ENCODE measurements around the gene RAB11A. TPM values are rescaled to one million over a fixed set of nuclear protein-coding genes. Genes with fewer than 3 reads are reported as not detected.
A peak's percentile ranks its signal among the peaks of the same experiment; 100 is the strongest.

Gene RAB11A
- total RNA-seq, 4 donors from 2014 or later = 25.5 to 322 (median 134) TPM

DNA sequence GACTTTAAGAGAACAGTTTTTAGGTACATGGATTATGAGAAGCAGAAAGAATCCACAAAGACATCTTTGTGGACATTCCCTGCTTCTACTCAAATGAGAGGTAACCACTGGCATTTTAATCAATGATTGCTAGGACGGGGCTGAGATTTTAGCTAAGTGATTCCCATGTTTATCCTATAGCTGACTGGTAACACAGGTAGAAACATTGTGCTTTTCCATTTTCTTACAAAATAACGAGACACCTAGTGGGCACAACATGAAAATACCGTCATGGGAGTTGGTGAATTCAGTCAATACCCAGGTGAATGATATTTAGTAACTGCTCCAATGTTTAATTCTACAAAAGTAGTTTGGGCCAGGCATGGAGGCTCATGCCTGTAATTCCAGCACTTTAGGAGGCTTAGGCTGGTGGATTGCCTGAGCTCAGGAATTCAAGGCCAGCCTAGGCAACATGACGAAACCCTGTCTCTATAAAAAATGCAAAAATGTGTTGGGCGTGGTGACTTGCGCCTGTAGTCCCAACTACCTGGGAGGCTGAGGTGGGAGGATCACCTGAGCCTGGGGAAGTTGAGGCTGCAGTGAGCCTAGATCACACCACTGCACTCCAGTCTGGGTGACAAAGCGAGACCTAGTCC, 40.0 kb upstream of the RAB11A start:
- in situ Hi-C loops (cut with MboI; ENCODE audit: low pct_ligation_motif_present in 1 of 4, low pct_unique_long_range_greater_than_20kb in 1 of 4, low sequenced_read_pairs in 3 of 4) (no loop called here), intact Hi-C loops (cut with DNase I; ENCODE audit: low total_unique reads) (no loop called here)
- Histone ChIP-seq H3K27ac (peak overlapping the region in 1 of 4 donors; percentile 9), H3K27me3 (no peaks in the 10 kb centered on the region), H3K9me3 (no peaks in the 10 kb centered on the region), H3K36me3 (no peaks in the 10 kb centered on the region), H3K4me3 (no peak overlapping the region), H3K4me1 (peaks cover 12 to 47% (median 32%) of the 10 kb centered on the region in 4 donors)
- whole genome bisulfite sequencing, 2 donors (ENCODE audit: low coverage in 1 of 2) = 10 to 53% methylated on average over 3 to 7 of the region's 7 CpGs
- no peak for DNase-seq
- peak; percentile 37 to 66 (median 41) for TF ChIP-seq CTCF (IDR thresholded peaks at IDR 0.05)
- no peak for TF ChIP-seq POLR2A (IDR thresholded peaks at IDR 0.05)

DNA sequence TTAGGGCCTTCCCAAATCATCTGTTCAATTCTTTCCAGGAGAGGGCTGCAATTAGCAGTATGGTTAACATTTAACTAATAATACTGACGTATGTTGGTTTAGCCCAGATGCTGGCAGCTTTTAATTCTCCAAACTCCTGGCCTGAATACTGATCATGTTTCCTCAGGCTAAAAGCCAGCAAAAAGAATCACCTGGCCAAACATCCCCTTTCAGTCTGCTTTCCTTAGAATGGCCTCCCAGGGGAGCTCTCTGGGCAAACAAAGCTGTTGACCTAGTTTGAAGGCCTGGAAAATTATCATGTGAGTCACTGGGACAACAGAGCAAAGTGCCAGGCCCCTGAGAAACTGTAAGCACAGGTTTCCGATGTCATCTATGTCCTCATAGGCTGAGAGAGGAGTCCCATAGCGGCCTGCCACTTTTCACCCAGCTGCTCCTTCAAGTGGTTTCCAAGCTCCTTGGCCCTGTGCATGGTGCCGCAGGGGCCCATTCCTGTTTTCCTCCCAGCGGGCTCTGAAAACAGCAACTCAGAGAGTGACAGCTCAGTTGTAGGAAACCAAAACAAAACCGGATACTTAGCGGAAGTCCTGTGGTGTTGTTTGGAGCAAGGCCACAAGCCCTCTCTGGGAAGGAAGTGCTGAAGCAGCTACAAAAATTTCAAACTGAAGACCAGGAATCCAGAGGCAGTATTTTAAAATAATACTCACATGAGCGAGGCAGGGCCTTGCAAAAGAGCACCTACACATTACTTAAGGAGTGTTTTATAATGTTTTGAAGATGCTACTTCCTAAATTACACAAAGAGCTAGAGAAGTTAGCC, 36.5 kb upstream of the RAB11A start:
- Histone ChIP-seq H3K27me3 (no peaks in the 10 kb centered on the region), H3K4me1 (peaks cover 16 to 58% (median 31%) of the 10 kb centered on the region in 4 donors), H3K36me3 (no peaks in the 10 kb centered on the region), H3K4me3 (peak overlapping the region in 3 of 4 donors; percentile 8 to 23 (median 19)), H3K9me3 (no peaks in the 10 kb centered on the region), H3K27ac (peak overlapping the region; percentile 89 to 91 (median 90))
- TF ChIP-seq POLR2AphosphoS5 (IDR thresholded peaks at IDR 0.05) (peak; percentile 53 to 73 (median 70)), CTCF (IDR thresholded peaks at IDR 0.05) (peak in 3 of 5 experiments; percentile 16 to 44 (median 25)), EP300 (IDR thresholded peaks at IDR 0.05; ENCODE audit: low read depth) (no peak)
- intact Hi-C loops (cut with DNase I; ENCODE audit: low total_unique reads) (no loop called here), in situ Hi-C loops (cut with MboI; ENCODE audit: low pct_ligation_motif_present in 1 of 4, low pct_unique_long_range_greater_than_20kb in 1 of 4, low sequenced_read_pairs in 3 of 4) (no loop called here)
- DNase-seq = peak; percentile 82
- 9 to 19% methylated on average over 2 to 8 of the region's 8 CpGs for WGBS, 2 donors (ENCODE audit: low coverage in 1 of 2)

DNA sequence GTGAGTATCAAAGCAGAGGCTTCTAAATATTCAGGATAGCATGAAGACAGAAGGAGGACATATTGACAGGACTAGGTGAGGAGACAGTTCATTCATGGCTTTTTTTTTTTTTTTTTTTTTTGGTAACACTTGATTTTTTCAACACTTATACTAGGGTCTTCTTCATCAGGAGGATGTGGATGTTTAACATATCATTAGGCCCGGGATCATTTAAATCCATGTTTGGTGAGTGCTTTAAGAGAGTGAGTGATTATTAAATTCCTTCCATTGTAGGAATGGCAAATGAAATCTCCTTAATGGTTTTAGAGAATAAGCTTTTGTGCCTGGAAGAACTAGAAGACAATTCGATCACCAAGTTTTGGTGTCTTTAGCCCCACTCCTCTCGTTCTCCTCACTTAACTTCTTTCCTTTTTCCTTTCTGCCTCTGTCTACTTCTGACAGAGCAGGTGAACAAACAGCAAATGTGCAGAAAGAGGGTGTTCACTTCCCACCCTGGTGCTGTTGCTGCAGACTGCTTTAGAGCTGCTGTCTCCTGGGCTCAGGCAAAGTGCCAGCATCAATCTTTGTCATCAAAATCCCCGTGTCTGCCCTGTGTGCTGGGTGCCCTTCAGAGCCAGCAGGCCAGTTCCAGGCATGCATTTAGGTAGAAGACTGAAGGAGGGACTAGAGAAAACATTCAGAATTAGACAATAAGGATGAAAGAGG, 35.6 kb upstream of the RAB11A start:
- intact Hi-C loops (cut with DNase I; ENCODE audit: low total_unique reads) = no loop called here
- Histone ChIP-seq H3K4me1 (peaks cover 16 to 58% (median 31%) of the 10 kb centered on the region in 4 donors), H3K27me3 (no peaks in the 10 kb centered on the region), H3K9me3 (no peaks in the 10 kb centered on the region), H3K36me3 (no peaks in the 10 kb centered on the region), H3K4me3 (peak overlapping the region in 1 of 4 donors; percentile 19), H3K27ac (peak overlapping the region; percentile 89 to 91 (median 90))
- peak; percentile 28 for DNase-seq
- in situ Hi-C loops (cut with MboI; ENCODE audit: low pct_ligation_motif_present in 1 of 4, low pct_unique_long_range_greater_than_20kb in 1 of 4, low sequenced_read_pairs in 3 of 4) = no loop called here
- TF ChIP-seq EP300 (IDR thresholded peaks at IDR 0.05; ENCODE audit: low read depth) = no peak
- TF ChIP-seq POLR2AphosphoS5 (IDR thresholded peaks at IDR 0.05) = no peak
- no peak for TF ChIP-seq CTCF (IDR thresholded peaks at IDR 0.05)
- no peak for TF ChIP-seq POLR2A (IDR thresholded peaks at IDR 0.05)
- WGBS, 2 donors (ENCODE audit: low coverage in 1 of 2) = 38 to 44% methylated on average over 3 to 4 of the region's 4 CpGs

Data from transverse colon (tissue), 4 donors.